Loucy (cell line): ENCODE measurements around the gene ACP7.

ENCODE experiments used
- EZH2phosphoT487 ChIP-seq: fragments of 200-600 bp; IDR thresholded peaks from 2 replicates; pipeline ENCODE4 v1.6.1; 2018; ENCODE audit warnings: antibody characterized with exemption, mild to moderate bottlenecking, moderate library complexity, borderline replicate concordance
- TF ChIP-seq, protein P1 (sequence below): fragments of 200-600 bp; sonication (generic); conservative IDR thresholded peaks from 2 replicates; pipeline ENCODE4 v1.5.1; 2014; ENCODE audit warnings: mild to moderate bottlenecking, antibody characterized with exemption, low read length

DNA sequence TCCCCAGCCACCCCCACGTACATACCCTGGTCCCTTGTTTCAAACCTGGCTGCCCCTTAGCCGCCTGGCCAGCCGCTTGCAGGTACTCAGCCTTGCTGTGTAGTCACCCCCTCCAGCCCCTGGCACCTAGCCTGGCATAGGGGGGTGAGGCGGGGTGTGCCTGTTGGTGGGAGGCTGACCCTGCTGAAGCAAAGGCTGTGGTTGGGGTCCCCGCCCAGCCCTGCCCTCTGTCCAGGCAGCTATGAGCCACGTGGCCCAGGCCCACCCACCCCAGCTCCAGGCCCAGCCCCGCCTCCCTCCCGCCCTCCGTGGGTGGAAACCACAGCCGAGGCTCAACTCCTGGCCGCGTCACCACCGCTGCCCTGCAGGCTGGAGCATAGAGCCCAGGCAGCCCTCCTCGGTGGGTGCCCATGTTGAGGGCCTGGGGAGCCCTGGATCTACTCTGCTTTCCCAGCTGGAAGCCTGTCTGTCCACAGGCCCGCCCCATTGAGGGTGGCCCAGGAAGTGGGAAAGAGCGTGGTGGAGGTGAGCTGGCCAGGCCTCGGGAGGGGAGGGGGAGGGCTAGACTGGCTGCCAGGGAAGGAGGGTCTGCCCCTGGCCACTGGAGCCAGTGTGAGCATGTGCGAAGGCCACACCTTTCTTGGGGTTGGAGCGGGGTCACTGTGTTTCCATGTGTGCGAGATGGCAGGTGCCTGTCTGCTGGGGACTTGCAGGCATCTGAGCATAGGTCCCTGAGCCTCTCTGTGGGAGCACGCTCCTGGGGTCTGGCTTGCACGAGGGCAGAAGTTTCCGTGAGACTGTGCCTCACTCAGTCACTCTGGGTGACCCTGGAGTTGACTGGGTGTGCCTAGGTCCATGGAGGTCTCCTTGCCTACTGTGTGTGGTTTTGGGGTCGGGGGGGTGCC lies 72.4 kb downstream of the ACP7 start:
- TF ChIP-seq EZH2phosphoT487 = no peak
- TF ChIP-seq, protein P1, sequence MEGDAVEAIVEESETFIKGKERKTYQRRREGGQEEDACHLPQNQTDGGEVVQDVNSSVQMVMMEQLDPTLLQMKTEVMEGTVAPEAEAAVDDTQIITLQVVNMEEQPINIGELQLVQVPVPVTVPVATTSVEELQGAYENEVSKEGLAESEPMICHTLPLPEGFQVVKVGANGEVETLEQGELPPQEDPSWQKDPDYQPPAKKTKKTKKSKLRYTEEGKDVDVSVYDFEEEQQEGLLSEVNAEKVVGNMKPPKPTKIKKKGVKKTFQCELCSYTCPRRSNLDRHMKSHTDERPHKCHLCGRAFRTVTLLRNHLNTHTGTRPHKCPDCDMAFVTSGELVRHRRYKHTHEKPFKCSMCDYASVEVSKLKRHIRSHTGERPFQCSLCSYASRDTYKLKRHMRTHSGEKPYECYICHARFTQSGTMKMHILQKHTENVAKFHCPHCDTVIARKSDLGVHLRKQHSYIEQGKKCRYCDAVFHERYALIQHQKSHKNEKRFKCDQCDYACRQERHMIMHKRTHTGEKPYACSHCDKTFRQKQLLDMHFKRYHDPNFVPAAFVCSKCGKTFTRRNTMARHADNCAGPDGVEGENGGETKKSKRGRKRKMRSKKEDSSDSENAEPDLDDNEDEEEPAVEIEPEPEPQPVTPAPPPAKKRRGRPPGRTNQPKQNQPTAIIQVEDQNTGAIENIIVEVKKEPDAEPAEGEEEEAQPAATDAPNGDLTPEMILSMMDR = no peak
